Stimulated activated CD4-positive, alpha-beta T cell treated with anti-CD3 and anti-CD28 coated beads, Interleukin-15, amount 100 ng/mL, for 48 hours (primary cell): ENCODE data around the gene KDF1.

ENCODE experiments used
- DNase-seq, 2 donors: peaks; one replicate each; pipeline ENCODE4 v3.0.0-alpha.2; 2020; ENCODE audit warnings: low read depth in 2 of 2

The KDF1 gene, protein sequence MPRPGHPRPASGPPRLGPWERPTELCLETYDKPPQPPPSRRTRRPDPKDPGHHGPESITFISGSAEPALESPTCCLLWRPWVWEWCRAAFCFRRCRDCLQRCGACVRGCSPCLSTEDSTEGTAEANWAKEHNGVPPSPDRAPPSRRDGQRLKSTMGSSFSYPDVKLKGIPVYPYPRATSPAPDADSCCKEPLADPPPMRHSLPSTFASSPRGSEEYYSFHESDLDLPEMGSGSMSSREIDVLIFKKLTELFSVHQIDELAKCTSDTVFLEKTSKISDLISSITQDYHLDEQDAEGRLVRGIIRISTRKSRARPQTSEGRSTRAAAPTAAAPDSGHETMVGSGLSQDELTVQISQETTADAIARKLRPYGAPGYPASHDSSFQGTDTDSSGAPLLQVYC

GRCh38 chr1:26959722-26960624, at the start of gene KDF1:
Gene KDF1 (minus strand): TSS chr1:26960468. CDS start chr1:26952380, 8,088 bp downstream.
- peak in 1 of 2 donors; percentile 25 for DNase-seq

GRCh38 chr1:27009601-27010197, 49.4 kb upstream of the KDF1 start:
- DNase-seq: no peak

DNA sequence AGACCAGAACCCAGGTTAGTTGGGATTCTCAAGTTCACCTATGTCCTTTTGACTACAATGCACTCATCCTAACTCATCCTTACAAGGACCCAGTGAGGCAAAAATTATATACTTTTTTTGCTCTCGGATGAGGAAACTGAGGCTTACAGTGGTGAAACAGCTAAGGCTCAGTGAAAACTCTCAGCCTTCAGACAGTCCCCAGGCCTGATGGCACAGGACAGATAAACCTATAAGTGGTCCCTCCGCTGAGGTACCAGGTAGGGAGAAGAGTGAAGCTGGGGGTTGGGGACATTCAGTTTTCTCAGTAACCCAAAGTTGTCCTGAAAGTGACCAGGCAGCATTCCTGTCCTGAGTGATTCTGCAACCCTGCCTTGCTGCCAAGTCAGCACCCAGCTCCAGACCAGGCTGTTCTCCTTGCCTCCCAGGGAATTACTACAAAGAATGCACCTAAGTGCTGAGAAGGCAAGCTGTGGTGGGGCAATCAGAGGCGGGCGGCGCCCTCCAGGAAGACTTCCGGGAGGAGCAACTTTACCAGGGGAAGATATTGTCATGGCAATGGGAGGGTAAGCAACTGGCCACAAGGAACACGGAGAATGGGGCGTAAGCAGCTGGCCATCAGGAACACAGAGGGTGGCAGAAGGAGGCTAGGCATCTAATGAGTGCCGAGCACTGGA, 47.8 kb upstream of the KDF1 start:
- no peak for DNase-seq

DNA sequence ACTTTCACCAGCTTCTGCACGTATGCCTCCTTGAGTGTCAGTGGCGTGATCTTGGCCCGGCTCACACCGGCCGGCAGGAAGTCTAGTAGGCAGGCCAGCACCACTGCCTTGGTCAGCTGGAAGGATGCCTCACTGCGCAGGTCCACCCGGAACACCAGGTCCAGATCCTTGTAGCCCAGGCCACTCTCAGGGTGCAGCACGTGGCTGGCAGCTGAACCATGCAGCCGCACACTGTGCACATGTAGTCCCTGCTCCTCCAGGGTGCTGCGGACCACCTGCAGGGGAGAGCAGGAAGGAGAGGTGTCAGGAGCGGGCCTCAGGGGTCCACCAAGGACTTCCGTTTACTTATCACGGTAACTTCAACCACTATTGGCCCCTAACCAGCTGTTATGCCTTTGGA, 46.4 kb upstream of the KDF1 start:
- no peak for DNase-seq

DNA sequence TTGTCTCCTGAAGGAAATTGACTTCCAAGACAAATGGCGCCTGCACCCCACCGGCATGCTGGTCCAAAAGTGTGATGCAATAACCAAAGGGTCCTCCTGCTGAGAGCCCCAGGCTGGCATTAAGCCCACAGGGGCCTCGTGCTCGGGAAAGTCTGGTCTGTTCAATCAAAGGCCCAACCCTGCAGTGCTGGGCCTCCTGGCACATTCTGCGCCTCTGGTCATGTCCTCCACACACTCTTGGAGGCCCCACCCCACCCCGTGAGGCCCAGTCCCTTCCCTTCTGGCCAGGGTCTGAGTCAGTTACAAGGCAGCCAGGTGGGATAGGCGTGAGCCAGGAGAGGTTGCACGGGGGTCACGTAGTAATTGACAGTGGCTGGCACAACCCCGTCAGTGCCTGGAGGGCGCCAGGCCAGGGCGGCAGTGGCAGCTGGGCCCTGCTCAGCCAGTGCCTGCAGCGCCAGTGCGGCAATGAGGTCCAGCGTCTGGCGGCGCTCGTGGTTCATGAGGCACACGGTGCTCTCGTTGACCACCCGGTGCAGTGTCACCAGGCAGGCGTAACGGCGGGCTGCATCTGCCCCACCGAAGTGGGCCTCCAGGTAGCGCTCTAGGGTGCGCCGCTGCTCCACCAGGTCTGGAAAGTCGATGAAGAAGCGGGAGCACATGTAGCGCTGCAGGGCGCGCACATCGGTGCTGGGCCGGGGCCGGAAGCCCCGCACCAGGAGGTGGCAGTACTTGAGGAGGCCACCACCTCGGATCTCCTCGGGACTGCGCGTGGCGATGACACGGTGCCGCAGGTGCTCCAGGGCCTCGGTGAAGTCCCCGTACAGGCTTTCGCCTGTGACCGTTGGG, 45.6 kb upstream of the KDF1 start:
- no peak for DNase-seq

DNA sequence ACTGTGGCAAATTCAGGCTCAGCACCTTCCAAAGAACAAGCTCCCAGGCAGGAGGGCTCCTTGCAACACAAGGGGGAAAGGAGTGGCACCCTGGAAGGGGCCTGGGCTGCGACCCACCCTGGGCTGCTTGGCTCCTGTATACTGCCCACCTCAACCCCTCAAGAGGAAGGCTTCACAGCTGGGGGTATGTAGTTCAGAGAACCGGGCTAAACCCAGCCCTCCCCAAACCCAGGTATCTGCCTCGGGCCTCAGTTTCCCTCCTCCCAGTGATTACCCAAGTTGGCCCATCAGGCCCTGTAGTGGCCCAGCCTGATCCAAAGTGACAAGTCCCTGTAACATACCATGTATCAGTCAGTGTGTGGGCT, 44.9 kb upstream of the KDF1 start:
- no peak for DNase-seq

DNA sequence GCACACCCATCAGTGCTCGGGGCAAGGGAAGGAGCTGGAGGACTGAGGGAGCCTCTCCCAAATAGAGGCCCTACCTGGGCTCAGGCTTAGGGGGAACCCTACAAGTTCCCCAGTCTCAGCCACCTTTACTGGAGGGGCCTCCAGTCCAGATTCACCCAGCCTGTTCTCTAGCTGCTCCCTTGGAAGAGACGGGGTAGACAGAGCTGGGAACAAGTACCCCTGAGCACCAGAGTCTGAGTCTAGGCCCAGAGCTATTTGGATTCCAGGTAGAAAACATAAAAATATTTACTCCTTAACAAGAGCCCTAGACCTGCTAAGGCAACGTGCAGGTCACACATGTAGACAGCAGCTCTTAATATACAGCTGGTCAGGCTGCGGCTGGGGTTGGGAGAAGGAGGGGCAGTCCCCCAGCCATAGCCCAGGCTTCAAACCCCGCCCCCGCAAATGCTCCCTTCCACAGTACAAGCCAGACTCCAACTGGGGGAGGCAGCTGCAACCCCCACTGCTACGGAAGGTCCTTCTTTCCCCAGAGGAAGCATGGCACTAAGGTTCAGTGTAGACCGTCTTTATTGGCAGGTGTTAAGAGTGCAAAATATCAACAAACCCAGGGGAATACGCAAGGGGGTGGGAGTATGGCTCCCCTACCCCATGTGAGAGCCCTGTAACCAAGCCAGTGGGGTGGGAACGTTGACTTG, 44.4 kb upstream of the KDF1 start:
- no peak for DNase-seq

- no peak for DNase-seq
Observed at GRCh38 chr1:27003745-27004470, 43.6 kb upstream of the KDF1 start.

DNA sequence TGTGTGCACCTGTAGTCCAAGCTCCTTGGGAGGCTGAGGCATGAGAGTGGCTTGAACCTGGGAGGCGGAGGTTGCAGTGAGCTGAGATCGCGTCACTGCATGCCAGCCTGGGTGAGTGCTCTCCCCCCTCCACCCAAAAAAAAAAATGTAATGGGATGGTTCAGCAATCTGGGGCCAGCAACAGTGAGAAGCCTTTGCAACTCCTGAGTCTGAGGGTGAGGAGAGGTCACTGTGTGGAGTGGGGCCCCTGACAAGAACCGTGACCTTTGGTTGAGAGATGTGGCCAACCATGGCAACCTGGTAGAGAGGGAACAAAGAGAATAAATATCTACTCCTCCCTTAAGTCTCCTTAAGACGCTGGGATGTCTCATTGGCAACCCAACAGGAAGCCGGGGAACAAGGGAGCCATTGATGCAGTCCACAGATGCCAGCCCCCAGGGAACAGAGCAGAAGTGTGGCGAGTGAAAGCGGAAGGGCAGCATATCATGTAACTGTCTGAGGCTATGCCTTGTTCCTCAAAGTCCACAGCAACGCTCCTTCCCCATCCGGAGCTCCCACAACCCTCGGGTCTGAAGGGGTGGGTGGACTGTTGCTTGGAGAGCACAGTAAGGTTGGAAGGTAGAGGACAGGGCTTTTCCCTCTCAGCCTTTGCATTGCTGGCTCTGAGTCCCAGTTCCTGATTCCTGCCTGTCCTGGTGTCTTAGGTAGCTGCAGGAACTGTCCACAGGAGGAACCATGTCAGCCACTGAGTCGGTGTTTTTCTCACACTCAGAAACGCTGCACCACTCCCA, 41.5 kb upstream of the KDF1 start:
- no peak for DNase-seq

DNA sequence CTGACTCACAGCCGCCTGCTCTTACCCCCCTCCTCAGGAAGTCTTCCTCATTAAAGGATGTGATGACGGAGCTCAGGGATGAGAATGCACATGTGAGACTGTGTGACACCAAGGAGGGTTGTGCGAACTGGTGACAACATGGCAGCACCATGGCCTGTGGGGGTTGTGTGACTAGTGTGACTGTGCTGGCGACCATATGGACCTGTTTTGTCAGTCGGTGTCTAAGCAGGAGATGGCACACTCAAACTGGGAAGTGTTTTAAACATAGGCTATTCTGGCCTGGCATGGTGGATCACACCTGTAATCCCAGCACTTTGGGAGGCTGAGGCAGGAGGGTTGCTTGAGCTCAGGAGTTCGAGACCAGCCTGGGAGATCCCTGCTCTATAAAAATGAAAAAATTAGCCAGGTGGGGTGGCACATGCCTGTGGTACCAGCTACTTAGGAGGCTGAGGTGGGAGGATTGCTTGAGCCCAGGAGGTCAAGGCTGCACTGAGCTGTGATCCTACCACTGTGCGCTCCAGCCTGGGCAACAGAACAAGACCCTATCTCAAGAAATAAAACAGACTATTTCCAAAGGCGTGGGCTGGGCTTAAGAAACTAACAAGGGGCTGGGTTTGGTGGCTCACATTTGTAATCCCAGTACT, 40.7 kb upstream of the KDF1 start:
- DNase-seq: no peak

DNA sequence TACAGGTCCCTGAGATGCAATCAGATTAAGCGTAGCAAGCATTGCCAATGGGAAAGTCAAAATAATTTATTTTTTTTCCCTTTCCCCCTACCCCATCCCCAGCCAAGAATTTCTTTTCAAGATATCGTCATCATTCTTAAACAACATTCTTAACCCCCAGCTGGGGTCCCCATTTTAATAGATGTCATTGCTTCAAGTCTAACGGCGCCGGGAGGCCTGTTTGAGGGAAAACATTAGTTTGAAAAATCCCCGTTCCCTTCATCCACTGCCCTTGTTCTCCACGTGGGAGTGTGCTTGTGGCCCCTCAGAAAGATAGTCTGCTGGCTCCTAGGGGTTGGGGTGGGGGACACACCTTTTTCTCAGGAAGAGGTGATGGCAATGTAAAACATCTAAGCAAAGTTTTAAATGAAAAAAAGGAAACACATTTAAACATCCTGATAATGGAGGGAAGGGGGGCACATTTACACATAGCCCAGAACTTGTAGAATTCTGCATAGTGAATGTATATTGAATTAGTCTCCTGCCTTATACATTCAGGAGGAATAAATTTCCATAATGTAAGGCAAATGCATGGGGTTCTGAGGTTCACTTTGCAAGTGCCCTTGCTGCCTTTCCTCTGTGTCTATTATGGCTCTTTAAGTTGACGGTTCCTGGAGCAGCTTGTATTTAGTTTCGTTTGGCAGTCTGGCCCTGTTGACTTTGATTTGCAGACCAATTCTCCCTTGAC, 40.0 kb upstream of the KDF1 start:
- no peak for DNase-seq

GRCh38 chr1:26999440-26999987, 39.2 kb upstream of the KDF1 start:
- no peak for DNase-seq

DNA sequence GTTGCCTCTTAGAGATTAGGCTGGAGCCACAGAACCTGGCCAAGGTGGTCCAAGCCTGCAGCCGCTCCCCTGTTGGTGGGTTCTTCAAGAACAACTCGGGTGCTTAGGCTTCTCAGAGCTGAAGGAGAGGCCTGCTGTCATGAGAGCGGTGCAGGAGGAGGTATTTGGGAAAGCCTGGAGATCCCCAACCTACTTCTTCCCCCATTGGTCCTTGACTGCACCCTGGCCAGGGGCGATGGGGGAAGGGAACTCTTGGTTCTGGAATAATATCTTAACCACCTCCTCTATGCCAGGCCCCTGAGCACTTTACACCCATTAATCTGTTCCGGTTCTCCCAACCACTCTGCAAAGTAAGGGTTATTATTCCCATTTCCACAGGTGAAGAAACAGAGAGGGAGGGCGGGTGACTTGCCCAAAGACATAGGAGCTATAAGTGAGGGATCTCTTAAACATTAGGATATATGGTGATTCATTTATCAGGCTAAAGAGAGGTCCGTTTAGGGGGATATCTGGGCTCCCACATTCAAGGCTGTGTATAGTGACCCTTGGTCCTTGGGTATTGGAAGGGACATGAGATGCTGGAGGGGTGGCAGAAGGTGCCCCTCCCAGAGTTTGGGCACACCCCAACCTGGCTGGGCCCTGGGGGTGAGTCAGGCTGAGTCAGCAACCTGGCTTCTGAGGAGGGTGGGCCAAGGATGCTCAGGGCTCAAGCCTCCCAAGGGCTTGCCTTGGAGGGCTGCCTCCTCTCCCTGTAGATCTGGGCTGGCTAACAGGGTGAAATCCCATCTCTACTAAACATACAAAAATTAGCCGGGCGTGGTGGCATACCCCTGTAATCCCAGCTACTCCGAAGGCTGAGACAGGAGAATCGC, 38.4 kb upstream of the KDF1 start:
- DNase-seq: no peak

- no peak for DNase-seq
Observed at GRCh38 chr1:26996665-26997064, 36.4 kb upstream of the KDF1 start.

GRCh38 chr1:26996024-26996423, 35.8 kb upstream of the KDF1 start:
- no peak for DNase-seq

- DNase-seq: no peak
Observed at GRCh38 chr1:26994787-26995517, 34.7 kb upstream of the KDF1 start.
